NK-92 (cell line): ENCODE measurements around the gene SLC9A2.

ENCODE experiments used
- DNase-seq: peaks from one replicate; lab custom pipeline; 2025; ENCODE audit not compliant: unreplicated experiment; lab: John Stamatoyannopoulos, UW

The SLC9A2 gene

GRCh38 chr2:102618452-102619413 is 620 bp upstream of the SLC9A2 start:
- no peak for DNase-seq

DNA sequence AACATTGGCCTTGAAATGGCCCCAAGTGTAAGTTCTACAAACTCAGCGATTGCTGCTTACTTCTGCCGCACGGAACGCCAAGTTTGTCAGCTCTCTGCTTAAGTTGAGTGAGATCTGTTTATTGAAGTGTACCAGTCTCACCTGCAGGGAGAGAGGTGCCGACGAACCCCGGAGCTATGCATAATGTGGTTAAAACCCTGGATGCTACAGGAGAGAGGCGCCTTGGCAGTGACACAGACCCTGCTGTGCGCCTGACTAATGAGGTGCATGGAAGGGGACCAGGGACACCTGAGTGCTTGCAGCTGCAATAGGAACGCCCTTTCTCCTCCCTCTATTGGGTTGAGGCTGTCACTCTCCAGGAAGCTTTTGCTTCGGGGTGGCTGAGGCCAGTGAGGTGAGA is 979 bp downstream of the SLC9A2 start:
- no peak for DNase-seq

DNA sequence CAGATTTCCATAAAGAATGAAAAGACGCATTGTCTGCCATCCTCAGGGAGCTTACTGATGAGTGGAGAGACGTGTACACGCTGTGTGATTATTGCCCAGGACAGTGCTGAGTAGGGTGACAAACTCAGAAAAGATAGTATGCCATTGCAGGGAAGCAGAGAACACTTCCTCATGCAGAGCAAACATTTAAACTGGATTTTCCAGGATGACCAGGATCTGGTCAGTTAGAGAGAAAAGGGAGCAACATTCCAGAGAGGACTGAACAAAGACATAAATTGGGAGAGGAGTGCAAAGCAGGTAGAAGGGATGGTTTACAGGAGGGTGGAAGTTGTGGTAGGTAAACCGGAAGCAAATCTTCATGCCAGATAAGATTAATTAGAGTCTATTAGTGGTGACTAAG is 2.3 kb downstream of the SLC9A2 start:
- no peak for DNase-seq

GRCh38 chr2:102622646-102623045 is 3.3 kb downstream of the SLC9A2 start:
- no peak for DNase-seq

- DNase-seq, result no peak
These were observed 11.1 kb downstream of the SLC9A2 start for GRCh38 chr2:102630458-102630857.

GRCh38 chr2:102632380-102633175 is 13.2 kb downstream of the SLC9A2 start:
- DNase-seq, result no peak

GRCh38 chr2:102634831-102635241 is 15.5 kb downstream of the SLC9A2 start:
- DNase-seq, result no peak

- no peak for DNase-seq
These were observed 16.0 kb downstream of the SLC9A2 start for GRCh38 chr2:102635317-102635716.

DNA sequence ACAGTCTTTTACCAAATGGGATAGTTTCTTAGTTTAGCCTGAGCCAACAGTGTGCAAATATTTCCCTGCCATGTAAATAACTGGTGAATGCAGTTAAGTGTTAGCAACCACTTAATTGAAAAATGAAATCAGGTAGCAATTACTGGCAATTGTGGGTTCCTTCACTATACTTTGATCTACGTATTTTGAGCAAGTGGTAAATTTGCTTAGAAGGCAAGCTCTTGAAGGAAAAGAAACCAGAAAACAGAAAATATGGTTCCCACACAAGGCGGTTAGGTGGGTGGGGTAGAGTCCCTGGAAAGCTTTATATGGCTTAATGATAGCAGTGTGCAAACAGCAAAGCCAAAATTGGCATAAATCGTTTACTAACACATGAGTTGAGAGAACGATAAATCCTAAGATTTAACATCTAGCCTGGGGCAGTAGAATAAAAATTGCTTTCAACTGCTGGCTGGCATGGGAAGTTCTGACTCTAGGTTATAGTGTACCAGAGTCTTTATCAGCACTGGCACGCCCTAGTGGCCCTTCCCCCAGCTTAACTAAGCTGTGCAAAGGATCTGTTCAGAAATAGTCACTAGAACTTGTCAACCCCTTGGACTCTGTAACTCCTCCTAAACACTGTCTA is 17.0 kb downstream of the SLC9A2 start:
- DNase-seq, result no peak

GRCh38 chr2:102637358-102637757 is 18.0 kb downstream of the SLC9A2 start:
- DNase-seq, result no peak

DNA sequence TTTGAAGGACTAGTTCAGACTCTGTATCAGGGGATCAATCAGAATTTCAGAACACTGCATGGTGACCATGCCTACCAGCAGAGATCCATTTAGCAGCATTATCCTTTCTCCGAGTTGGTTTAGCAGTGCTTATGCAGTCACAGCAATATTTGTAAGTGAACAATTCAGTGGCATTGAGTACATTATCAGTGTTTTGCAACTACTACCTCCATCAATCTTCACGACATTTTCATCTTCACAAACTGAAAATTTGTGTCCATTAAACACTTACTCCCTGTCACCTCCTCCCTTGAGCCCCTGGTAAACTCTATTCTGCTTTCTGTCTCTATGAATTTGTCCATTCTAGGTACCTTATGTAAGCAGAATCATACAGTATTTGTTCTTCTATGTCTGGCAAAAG is 20.1 kb downstream of the SLC9A2 start:
- DNase-seq, result no peak

DNA sequence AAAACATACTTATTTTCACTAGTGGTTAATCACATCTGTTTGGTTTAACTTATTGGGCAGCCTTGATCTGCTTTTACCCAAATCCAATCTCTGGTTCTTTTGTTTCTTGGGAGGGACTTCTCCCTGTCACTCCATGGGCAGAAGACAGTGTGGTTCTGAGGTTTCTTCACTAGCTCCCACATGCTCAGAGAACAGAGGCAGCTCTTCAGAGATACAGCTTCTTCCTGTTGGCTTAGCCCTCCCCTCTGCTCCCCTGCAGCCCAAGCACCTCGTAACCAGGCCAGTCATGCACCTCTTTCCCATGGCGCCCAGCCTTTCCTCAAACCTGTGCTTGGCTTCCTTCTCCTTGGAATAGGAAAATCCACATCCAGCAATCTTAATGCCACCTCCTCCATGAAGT is 32.8 kb downstream of the SLC9A2 start:
- DNase-seq, result no peak

DNA sequence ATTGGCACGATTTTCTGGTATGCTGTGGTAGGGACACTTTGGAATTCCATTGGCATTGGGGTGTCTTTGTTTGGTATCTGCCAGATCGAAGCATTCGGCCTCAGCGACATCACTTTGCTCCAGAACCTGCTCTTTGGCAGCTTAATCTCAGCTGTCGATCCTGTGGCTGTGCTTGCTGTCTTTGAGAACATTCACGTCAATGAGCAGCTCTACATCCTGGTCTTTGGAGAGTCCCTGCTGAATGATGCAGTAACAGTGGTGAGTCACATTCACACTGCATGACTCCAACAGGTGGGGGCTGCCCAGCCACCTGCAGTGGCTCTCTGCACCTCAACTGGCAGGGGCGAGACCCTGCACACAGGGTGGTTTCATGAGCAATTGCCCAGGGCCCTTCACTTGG is 38.4 kb downstream of the SLC9A2 start:
- no peak for DNase-seq

DNA sequence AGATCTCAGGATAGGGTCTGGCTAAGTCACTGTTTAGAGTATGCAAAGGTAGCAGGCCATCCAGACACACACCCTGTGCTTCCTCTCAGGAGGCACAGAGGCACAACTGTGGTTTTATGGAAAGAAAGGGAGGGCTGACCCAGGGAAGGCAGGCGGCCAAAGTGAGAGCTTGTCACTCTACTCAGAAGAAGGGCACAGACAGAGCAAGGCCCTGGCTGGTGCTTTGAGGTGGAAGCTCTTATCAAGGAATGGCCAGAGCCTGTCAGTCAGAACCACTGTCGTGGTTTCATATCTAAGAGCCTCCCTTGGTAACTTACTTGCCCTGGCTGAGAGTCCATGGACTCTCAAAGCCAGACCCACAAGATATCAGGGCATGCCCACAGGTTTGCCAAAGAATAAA is 40.7 kb downstream of the SLC9A2 start:
- DNase-seq, result no peak

GRCh38 chr2:102660574-102660973 is 41.2 kb downstream of the SLC9A2 start:
- no peak for DNase-seq

DNA sequence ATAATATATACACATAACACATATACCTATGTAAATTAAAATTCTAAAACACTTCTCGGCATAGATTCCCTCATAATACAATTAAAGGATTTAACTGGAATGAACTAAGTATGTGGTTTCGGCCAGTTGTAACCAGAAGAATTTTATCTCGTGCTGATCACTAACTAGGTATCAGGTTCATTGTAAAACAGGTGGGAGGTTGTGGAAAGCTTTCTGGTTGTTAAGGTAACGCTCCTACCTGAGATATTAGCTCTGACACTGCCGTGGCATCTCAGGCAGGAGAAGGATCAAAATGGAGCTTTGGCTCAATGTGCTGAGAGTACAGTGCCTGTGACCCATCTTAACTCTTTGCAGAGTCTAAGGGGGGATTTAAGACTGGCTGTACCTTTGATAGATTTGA is 42.5 kb downstream of the SLC9A2 start:
- DNase-seq, result no peak

GRCh38 chr2:102662833-102663232 is 43.5 kb downstream of the SLC9A2 start:
- no peak for DNase-seq

DNA sequence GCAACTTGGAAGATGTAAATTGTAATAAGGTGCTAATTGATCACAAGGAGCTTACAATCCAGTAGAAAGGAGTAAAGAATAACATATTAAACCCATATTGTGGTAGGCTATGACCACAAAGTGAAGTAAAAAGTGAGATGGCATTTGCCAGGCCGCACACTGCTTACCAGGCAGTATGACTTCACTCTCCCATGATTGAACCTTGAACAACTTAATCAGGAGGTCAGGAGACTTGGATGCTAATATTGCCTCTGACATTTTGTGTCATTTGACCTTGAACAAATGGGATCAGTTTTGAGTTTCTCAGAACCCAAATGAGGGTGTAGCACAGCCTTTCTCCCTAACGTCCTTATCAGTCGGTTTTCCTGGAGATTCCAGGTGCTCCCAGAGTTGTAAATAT is 44.0 kb downstream of the SLC9A2 start:
- no peak for DNase-seq

DNA sequence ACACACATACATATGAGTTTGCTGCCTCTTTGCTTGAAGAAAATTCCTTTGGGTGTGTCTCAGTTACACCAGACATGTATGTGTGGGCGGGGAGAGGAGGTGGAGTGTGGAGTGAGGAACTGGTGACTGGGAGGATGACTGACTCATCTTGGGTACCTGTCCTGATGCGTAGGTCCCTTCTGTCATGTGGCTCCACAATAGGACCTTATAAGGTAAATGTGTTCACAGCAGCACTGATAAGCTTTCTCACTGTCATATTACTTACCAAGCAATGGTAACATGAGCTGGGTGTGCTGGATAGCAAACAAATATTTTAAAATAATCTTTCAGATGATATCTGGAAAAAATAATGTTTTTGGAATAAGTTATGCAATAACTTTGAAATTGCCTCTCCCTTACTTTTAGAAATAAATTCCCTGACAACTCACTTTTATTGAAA is 45.1 kb downstream of the SLC9A2 start:
- no peak for DNase-seq

DNA sequence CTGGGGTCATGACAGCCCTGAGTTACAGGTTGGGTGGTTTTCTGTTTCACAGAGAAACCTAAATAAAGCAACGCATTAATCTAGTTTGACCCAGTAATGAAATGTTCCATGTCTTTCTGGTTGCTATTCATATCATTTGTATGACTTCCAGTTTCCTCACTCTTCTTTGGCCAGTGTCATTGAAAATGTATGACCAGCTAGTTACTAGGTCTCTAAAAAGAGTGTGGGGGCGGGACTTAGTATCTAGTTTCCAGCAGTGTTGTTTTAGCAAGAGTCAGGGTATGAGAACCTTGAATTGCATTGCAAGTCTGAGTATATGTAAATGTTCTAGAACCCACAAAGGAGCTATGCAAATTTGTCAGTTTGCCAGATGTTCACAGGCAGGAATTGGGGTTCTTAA is 47.7 kb downstream of the SLC9A2 start:
- DNase-seq, result no peak

GRCh38 chr2:102668171-102668570 is 48.8 kb downstream of the SLC9A2 start:
- no peak for DNase-seq

- DNase-seq, result no peak
These were observed 50.0 kb downstream of the SLC9A2 start for GRCh38 chr2:102669401-102669800.
